ENCODE measurements around the gene TNRC18.
"Not testable (repeated sequence)": the region's sequence is repeated elsewhere in the genome, so short reads cannot be mapped to it uniquely, and the experiment has no call there.

The TNRC18 gene

GRCh38 chr7:5291711-5292335, 131.8 kb downstream of the TNRC18 start:
- not testable (repeated sequence) for DNase-seq (ENCODE audit: low read depth in 2 of 2)

- DNase-seq (ENCODE audit: low read depth in 2 of 2): no peak
These were observed 132.3 kb downstream of the TNRC18 start for GRCh38 chr7:5291301-5291700.

DNA sequence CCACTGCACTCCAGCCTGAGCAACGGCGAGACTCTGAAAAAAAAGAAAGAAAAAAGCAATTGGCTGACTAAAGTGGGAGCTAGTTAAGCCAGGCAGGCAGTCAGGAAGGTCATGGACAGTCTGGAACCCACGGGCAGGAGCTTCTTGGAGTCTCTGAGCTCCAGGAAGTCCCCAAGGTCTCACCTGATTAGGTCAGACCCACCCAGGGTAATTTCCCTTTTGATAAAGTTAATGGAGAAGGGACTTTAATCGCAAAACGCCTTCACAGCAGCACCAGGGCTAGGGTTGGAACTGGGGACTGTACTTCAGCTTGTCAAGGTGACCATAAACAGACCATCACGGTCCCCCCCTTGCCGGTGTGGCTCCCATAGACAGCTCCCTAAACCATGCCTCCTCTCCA, 134.3 kb downstream of the TNRC18 start:
- DNase-seq (ENCODE audit: low read depth in 2 of 2): no peak

DNA sequence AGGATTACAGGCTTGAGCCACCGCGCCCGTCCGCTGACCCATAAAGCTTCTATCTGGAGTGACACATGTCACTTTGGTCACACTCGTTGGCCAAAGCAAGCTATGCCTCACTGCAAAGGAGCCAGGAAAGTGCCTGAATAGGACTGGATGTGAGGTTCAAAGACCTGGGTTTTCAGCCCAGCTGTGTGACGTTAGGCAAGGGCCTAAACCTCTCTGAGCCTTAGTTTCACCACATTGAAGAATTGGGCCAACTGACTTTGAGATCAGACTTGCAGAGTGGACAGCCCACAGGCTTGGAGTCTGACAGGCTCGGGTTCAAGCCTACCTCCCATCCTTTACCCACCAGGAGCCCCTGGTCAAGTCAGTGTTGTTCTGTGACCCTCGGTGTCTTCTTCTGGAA, 135.1 kb downstream of the TNRC18 start:
- not testable (repeated sequence) for DNase-seq (ENCODE audit: low read depth in 2 of 2)

- no peak for DNase-seq (ENCODE audit: low read depth in 2 of 2)
These were observed 135.8 kb downstream of the TNRC18 start for GRCh38 chr7:5287802-5288201.

DNA sequence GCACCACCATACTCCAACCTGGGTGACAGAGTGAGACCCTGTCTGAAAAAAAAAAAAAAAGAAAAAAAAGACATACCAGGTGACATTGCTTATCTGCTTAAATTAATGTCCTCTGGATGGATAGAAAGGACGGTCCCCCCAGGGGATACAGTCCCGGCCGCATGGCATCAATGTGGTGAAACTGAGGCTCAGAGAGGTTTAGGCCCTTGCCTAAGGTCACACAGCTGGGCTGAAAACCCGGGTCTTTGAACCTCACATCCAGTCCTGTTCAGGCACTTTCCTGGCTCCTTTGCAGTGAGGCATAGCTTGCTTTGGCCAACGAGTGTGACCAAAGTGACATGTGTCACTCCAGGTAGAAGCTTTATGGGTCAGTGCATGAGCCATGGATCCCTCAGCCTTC, 136.3 kb downstream of the TNRC18 start:
- not testable (repeated sequence) for DNase-seq (ENCODE audit: low read depth in 2 of 2)

- DNase-seq (ENCODE audit: low read depth in 2 of 2): no peak
These were observed 136.7 kb downstream of the TNRC18 start for GRCh38 chr7:5286933-5287332.

- no peak for DNase-seq (ENCODE audit: low read depth in 2 of 2)
These were observed 139.0 kb downstream of the TNRC18 start for GRCh38 chr7:5284304-5285281.

GRCh38 chr7:5283421-5284303, 140.0 kb downstream of the TNRC18 start:
- DNase-seq (ENCODE audit: low read depth in 2 of 2): no peak

GRCh38 chr7:5282543-5283316, 140.9 kb downstream of the TNRC18 start, which contains the start of gene SLC29A4:
Gene SLC29A4, plus strand, starts transcription at chr7:5282943. Its CDS starts 4,874 bp downstream, at chr7:5287817.
- DNase-seq (ENCODE audit: low read depth in 2 of 2): no peak

- DNase-seq (ENCODE audit: low read depth in 2 of 2): not testable (repeated sequence)
These were observed 141.8 kb downstream of the TNRC18 start for GRCh38 chr7:5281598-5282500.

GRCh38 chr7:5279734-5280133, 143.9 kb downstream of the TNRC18 start:
- no peak for DNase-seq (ENCODE audit: low read depth in 2 of 2)

GRCh38 chr7:5278766-5279165, 144.9 kb downstream of the TNRC18 start:
- no peak for DNase-seq (ENCODE audit: low read depth in 2 of 2)

GRCh38 chr7:5276611-5277010, 147.0 kb downstream of the TNRC18 start:
- no peak for DNase-seq (ENCODE audit: low read depth in 2 of 2)

GRCh38 chr7:5276123-5276522, 147.5 kb downstream of the TNRC18 start:
- DNase-seq (ENCODE audit: low read depth in 2 of 2): not testable (repeated sequence)

GRCh38 chr7:5275510-5275909, 148.1 kb downstream of the TNRC18 start:
- not testable (repeated sequence) for DNase-seq (ENCODE audit: low read depth in 2 of 2)

DNA sequence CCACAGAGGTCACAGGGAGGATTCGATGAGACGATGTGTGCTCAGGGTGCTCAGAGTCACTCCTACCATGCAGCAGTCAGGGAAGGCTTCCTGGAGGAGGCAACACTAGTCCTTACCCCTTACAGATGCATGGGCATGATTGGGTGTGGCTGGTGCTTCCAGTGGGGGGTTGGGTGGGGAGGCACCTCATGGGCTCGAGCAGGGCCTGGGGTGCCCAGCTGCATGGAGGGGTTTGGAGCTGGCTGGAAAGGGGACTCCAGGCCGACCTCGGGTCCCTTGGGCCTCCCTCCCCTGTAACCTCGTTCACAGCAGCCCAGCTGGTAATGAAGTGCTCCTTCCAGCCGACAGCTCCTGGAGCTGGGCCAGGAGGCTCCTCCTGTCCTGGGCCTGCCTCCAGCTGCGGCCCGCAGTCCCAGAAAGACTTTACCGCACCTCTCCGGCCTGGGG, 148.6 kb downstream of the TNRC18 start:
- not testable (repeated sequence) for DNase-seq (ENCODE audit: low read depth in 2 of 2)

GRCh38 chr7:5274441-5274840, 149.2 kb downstream of the TNRC18 start:
- no peak for DNase-seq (ENCODE audit: low read depth in 2 of 2)

DNA sequence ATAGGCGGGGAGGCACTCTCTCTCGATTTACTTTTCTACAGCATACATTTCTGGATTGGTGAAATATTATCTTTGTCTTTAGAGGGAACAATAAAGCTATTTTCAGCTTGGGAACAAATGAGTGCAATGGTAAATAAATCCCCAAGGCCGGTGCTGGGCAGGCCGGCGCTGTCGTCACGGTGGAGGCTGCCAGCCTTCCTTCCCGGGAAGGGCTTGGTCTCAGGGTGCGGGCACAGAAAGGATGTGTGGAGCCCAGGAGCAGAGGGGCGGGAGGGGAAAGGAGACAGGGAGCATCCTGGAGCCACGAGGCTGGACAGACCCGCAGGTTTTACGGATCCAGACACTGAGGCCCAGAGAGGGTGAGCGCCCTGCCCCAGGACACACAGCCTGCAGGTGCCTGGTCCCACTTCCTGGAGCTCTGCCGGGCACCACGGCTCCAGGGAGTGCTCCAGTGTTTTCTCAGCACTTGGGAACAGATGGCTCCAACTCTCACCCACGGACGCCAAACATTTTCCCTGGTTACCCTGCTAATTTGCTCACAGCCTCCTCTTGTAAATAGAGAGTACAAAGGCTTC, 149.7 kb downstream of the TNRC18 start:
- not testable (repeated sequence) for DNase-seq (ENCODE audit: low read depth in 2 of 2)

Data from stimulated activated CD8-positive, alpha-beta memory T cell treated with anti-CD3 and anti-CD28 coated beads, Interleukin-15, amount 100 ng/mL, for 48 hours (primary cell).